HG03139 (cell line): ENCODE measurements around the gene FUT9.

Experiments
- ATAC-seq: cut with Tn5 transposase; IDR thresholded peaks from one replicate; pipeline ENCODE4 v1.9.1; 2021; ENCODE audit not compliant: unreplicated experiment

FUT9 gene

DNA sequence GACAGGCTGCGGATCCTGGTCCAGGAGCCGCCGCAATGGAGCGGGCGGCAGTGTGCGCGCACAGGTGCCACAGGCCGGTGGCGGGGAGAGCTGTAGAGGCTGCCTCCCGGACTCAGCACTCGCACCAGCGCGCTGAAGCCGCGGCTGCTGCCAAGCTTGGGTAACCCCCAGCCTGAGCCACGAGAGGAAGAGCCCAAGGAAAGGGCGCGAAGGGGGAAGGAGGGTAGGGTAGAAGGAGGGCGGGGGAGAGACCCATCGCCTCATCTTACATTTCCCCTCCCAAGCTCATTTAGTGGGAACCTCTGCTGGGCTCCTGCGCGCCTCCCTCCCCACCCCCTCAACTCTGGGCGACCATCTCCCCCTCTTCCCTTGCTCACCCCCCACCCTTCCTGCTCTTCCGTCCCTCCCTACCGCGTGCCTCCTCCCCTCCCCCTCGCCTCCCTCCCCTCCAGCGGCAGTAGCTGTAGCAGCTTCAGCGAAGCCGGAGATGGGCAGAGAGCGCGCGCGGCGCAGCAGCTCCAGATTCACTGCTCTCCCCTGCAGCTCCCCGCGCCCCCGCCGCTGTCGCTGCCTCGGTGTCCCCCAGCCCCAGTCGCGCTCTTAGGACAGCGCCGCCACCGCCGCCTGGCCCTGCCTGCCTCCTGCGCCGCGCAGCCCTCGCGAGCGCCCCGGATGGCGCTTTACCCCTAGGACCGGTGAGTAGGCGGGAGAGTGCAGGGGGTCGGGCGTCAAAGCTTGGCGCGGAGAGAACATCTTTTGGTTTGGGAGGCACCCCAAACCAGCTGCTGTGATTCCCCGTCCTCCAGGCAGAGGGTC lies at the start of gene FUT9:
Gene FUT9, plus strand, starts transcription at position 457 of the 816 bp plus-strand sequence. CDS start 187,182 bp downstream, outside the sequence.
- ATAC-seq = no peak

- no peak for ATAC-seq
Measured at GRCh38 chr6:95967594-95967993, 48.2 kb upstream of the FUT9 start.

DNA sequence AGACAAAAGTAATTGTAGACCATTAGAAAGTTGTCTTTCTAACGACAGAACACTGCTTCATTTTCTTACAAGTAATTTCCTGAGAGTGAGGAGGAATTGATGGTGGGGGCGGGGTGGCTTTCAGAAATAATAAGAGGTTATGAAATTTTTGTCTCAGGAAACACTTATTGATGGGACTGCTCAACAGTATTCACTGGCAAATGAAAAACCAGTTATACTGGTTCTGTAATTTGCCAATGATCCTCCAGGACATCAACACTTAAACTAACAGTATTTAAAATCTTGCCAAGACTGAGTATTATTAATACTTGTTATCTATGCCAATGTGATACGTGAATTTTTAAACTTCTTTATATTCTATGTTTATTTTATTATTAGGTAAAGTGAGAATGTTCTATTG lies 41.8 kb upstream of the FUT9 start:
- no peak for ATAC-seq

DNA sequence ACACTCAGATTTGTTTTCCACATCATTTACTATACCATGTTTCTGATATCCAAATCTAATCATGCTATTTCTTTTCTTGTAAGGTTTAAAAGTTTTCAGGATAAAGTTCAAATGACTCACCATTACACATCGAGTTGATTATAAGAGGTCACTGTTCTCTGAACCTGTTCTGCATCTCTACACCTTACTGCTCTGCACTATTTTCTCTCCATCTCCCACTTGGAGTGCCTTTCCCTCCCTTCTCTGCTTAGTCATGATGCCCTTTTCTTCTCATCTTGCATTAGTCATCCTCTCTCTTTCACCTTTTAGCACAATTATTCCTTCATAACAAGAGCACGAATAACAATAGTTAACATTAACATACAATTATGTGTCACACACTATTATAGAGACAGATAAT lies 37.5 kb upstream of the FUT9 start:
- no peak for ATAC-seq

- no peak for ATAC-seq
Measured at GRCh38 chr6:95991906-95992305, 23.9 kb upstream of the FUT9 start.

DNA sequence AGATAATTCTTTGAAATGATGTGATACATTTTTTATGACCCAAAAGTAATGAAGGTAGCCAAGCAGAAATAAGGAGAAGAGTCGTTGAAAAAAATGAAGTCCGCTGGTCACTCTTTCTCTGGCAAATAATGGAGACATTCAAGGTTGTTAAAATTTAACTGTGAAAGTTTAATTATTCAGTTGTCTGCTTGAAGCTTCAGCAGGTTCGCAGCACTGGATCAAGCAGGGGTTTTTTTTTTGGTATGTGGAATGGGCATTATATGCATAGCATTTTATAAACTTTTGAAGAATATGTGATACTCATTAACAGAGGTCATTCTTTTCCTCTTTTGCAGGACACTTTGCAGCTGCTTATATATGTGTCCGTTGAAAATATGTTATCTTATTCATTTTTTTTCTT lies 21.6 kb upstream of the FUT9 start:
- ATAC-seq = no peak

- no peak for ATAC-seq
Measured at GRCh38 chr6:95998133-95998532, 17.6 kb upstream of the FUT9 start.

DNA sequence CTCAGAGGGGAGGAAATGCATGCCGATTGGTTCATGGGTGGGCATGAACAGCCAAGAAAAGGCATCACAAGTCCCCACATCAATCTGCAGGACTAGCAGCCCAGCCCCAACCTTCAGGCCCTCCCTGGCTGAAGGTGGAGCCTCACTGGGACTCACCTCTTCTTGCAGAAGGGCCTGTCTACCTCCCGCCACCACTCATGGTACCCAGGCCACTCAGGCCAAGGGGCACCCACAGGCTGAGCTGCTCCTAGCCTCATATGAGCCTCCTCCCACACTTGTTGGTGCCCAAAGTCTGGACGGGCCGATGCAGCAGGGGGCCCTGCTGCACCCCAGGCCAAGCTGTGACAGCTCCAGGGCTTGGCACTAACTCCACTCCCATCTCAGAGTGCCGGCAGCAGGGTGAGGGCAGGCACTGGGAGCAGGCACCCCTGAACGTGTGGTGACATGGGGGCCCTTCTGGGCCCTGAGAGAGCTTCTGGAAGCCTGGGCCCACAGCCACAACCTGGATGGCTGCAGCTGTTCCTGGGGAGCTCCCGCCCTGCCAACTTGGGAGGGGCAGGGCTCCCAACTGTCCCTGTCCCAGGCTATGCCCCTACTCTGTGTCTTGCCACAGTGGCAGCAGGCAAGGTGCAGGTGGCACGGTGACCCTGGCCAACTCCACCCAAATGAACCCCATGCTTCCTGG lies 13.7 kb upstream of the FUT9 start:
- no peak for ATAC-seq

DNA sequence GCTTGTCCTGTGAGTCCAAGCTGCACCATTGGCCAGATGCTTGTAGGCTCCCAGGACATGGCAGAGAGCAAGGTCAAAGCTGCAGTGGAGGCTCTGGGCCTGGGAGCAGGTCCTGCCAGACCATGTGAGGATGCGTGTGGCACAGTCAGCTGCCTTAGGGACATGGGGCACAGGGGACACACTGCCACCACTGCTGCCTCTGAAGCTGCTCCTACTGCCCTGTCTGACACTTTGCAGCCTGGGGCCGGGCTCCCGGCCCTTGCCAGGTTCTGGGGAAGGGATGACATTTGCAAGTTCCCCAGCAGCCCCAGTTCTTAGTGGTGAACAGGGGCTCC lies 13.2 kb upstream of the FUT9 start:
- no peak for ATAC-seq

GRCh38 chr6:96002912-96003311 lies 12.9 kb upstream of the FUT9 start:
- no peak for ATAC-seq

DNA sequence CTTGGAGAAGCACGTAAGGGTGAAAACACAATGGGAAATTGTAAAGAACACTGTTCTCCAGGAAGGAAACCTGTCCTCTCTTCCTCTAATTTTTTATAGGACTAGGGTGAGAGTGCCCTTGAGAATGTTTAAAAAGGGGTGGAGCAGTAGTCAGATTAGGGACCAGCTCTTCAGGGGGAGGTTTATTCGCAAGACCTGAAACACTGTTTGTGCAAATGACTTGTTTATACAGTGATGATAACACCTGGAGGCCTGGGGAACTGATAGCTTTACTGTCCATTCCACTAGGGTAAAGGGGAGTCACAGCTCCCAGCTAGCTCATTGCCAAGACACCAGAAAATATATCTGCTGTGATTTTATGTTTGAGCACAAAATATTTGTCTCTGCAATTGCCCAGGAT lies 8.1 kb upstream of the FUT9 start:
- ATAC-seq = no peak

DNA sequence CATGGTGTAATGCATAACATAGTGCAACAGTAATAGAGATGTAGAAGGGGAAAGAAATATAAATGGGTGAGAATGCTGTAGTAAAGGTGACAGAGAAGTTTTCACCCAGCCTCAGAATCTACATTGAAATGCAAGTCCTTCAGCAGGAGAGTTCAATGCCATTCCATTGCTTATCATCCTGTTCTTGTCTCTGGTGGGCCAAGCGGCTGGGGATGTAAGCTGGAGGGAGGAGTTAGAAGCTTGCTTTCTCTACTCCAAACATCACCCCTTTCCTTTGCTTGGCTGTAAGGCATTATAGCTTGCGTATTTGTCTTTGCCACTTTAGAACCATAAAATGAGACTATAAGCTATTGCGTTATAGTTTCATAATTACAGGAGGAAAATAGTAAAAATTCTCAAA lies 2.2 kb upstream of the FUT9 start:
- no peak for ATAC-seq

GRCh38 chr6:96014846-96015517 lies 792 bp upstream of the FUT9 start:
- ATAC-seq = no peak

GRCh38 chr6:96016334-96017069 lies 728 bp downstream of the FUT9 start:
- ATAC-seq = no peak

DNA sequence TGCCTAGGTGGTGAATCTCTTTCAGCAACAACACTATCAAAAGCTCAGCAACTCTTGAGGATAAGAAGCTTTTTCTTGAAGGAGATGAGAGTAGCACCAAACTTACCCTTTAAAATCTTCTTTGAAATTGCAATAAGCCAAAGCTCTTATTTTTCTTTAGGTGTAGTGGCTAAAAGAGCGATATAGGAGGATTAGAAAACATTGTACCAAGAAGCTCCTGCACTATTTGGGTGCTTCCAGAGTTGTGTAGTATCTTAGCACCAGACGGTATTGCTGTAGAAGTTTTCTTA lies 1.2 kb downstream of the FUT9 start:
- ATAC-seq = no peak

- no peak for ATAC-seq
Measured at GRCh38 chr6:96022225-96022624, 6.5 kb downstream of the FUT9 start.

DNA sequence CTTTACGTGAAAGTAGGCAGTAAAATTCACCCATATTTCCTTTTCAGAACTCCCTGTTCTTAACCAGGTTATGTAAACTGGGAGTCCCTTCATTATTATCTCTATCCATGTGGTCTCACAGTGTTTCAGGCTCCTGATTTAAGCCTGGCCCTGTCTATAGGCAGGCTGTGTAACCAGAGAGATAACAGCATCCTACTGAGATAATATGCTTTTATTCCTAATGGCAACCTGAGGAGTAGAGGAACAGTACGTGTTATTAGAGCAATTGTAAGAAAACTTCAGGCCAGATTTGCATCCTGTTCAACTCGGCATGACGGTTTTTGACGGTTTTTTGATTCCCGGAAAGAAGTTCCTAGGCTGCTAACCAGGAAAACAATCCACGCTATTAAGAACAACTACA lies 16.9 kb downstream of the FUT9 start:
- ATAC-seq = no peak

DNA sequence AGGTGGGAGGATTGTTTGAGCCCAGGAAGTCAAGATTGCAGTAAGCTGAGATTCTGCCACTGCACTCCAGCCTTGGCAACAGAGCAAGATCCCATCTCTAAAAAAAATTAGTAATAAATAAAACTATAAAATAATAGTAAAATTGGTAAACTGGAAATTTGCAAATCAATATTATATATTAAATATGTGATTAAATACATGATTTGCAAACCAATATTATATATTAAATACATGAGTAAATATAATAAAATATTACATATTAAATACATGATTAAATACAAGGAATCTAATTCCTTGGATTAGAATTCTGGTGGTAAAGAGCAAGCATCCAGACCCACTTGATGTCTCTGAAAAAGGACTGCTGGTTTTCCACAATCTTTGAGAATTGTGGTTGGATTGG lies 35.8 kb downstream of the FUT9 start:
- ATAC-seq = no peak

DNA sequence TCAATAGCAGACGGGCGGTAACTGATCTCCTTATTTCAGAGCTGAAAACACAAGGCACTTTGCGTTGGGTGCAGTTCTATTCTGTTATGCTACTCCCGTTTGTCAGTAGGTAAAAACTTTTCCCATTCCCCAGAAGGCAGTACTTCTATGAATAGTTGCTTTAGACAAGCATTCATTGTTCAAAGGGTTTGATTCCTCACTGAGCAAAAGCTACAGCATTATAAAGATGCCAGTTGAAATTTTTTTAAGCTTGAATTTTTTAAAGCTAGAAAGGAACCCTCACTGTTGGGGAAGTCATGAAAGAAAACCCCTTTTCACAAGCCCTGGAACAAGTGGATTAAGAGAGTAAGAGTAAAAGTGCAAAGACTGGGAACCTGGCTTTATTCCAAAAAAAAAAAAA lies 42.3 kb downstream of the FUT9 start:
- no peak for ATAC-seq

DNA sequence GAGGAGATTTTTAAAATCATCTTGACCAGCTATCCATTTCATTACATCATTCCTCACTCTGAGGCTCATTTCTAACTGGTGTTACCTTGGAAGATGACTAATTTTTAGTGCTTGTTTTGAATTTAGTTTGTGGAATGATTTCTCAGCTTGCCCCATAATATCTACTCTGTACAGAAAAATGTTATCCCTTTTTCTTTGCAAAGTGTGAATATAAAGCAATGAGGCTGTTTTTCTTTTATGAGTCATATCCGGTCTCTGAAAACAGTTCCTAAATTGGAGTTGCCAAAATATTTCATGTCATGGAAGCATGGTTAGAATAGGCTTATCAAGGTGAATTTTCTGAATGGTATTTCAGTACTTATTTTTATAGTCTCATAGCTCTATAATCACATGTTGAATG lies 43.8 kb downstream of the FUT9 start:
- ATAC-seq = no peak

DNA sequence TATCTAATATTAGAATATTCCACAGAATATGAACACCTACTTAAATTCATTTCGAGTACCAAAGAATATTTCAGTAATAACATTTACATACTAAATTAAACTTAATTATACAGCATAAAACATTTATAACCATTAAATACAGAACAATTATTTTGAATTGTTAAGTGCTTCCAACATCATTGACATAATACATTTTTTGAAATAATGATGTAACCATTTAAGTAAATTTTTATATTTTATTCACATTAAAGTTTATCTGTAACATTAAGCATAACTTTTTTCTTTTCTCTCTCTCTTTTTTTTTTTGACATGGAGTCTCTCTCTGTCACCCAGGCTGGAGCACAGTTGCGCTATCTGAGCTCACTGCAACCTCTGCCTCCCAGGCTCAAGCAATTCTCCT lies 44.5 kb downstream of the FUT9 start:
- no peak for ATAC-seq

DNA sequence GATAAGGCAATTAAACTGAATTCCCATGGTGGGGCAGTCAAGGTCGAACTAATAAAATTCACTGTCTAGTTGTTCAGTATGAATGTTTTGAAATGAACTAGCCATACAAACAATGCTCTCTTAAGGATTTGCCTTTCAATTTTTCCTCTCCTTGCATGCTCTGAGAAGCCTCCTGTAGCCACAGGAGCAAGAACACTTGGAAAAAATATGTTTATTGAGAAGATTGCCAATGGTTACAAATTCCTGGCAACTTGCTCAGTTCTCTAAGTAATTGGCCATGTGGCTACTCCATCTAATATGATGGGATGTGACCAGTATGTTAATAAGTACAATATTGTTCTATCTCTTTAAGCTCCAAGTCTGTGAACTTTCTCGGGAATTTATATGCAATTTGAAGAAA lies 49.4 kb downstream of the FUT9 start:
- ATAC-seq = no peak
